ENCODE results near the gene GALR3. TPM values are rescaled to one million over a fixed set of nuclear protein-coding genes. Genes with fewer than 3 reads are reported as not detected.
A peak's percentile ranks its signal among the peaks of the same experiment; 100 is the strongest.
"Not testable (repeated sequence)": the region's sequence is repeated elsewhere in the genome, so short reads cannot be mapped to it uniquely, and the experiment has no call there.

Gene GALR3
- not detected for polyA plus RNA-seq (ENCODE audit: insufficient read length in 3 of 3)
- long read RNA-seq, donor 1: 0 reads
- long read RNA-seq, donor 2: 0 reads
- long read RNA-seq, donor 3: 0 reads
- long read RNA-seq, donor 4: 0 reads
- long read RNA-seq, donor 5: 0 reads
- long read RNA-seq, donor 6: 0 reads
- long read RNA-seq, donor 7: 0 reads
- long read RNA-seq, donor 8: 0 reads
- long read RNA-seq, donor 9: 0 reads
- long read RNA-seq, donor 10: 0 reads
- long read RNA-seq, donor 11: 0 reads
- long read RNA-seq, donor 12: 0 reads
- long read RNA-seq, donor 13: 0 reads
- long read RNA-seq, donor 14: 0 reads
- long read RNA-seq, donor 15: 0 reads
- long read RNA-seq, donor 16: 0 reads

GRCh38 chr22:37823134-37823985, at the start of gene GALR3:
TSS of gene GALR3 (plus strand) at chr22:37823382. CDS start at chr22:37823407, 25 bp downstream.
- no peak for DNase-seq (ENCODE audit: extremely low read depth in 1 of 11, low read depth in 9 of 11, low spot score in 4 of 11)

- DNase-seq (ENCODE audit: extremely low read depth in 1 of 11, low read depth in 9 of 11, low spot score in 4 of 11): no peak
Measured at GRCh38 chr22:37774728-37775127, 48.5 kb upstream of the GALR3 start.

- DNase-seq (ENCODE audit: extremely low read depth in 1 of 11, low read depth in 9 of 11, low spot score in 4 of 11): no peak
Measured at GRCh38 chr22:37775785-37776638, 47.2 kb upstream of the GALR3 start.

GRCh38 chr22:37776639-37777005, 46.6 kb upstream of the GALR3 start:
- DNase-seq (ENCODE audit: extremely low read depth in 1 of 11, low read depth in 9 of 11, low spot score in 4 of 11): no peak

GRCh38 chr22:37777122-37777687, 46.0 kb upstream of the GALR3 start:
- DNase-seq (ENCODE audit: extremely low read depth in 1 of 11, low read depth in 9 of 11, low spot score in 4 of 11): peak in 8 of 11 donors; percentile 25 to 60 (median 44)

- no peak for DNase-seq (ENCODE audit: extremely low read depth in 1 of 11, low read depth in 9 of 11, low spot score in 4 of 11)
Measured at GRCh38 chr22:37778370-37779009, 44.7 kb upstream of the GALR3 start.

GRCh38 chr22:37781434-37782059, 41.6 kb upstream of the GALR3 start:
- no peak for DNase-seq (ENCODE audit: extremely low read depth in 1 of 11, low read depth in 9 of 11, low spot score in 4 of 11)

- DNase-seq (ENCODE audit: extremely low read depth in 1 of 11, low read depth in 9 of 11, low spot score in 4 of 11): no peak
Measured at GRCh38 chr22:37782340-37783168, 40.6 kb upstream of the GALR3 start.

- no peak for DNase-seq (ENCODE audit: extremely low read depth in 1 of 11, low read depth in 9 of 11, low spot score in 4 of 11)
Measured at GRCh38 chr22:37784829-37785495, 38.2 kb upstream of the GALR3 start.

- no peak for DNase-seq (ENCODE audit: extremely low read depth in 1 of 11, low read depth in 9 of 11, low spot score in 4 of 11)
Measured at GRCh38 chr22:37790234-37790633, 32.9 kb upstream of the GALR3 start.

GRCh38 chr22:37792494-37792893, 30.7 kb upstream of the GALR3 start:
- DNase-seq (ENCODE audit: extremely low read depth in 1 of 11, low read depth in 9 of 11, low spot score in 4 of 11): no peak

- DNase-seq (ENCODE audit: extremely low read depth in 1 of 11, low read depth in 9 of 11, low spot score in 4 of 11): no peak
Measured at GRCh38 chr22:37794376-37794775, 28.8 kb upstream of the GALR3 start.

- DNase-seq (ENCODE audit: extremely low read depth in 1 of 11, low read depth in 9 of 11, low spot score in 4 of 11): no peak
Measured at GRCh38 chr22:37796079-37796478, 27.1 kb upstream of the GALR3 start.

GRCh38 chr22:37797259-37797658, 25.9 kb upstream of the GALR3 start:
- not testable (repeated sequence) for DNase-seq (ENCODE audit: extremely low read depth in 1 of 11, low read depth in 9 of 11, low spot score in 4 of 11)

GRCh38 chr22:37797874-37798500, 25.2 kb upstream of the GALR3 start:
- no peak for DNase-seq (ENCODE audit: extremely low read depth in 1 of 11, low read depth in 9 of 11, low spot score in 4 of 11)

- not testable (repeated sequence) for DNase-seq (ENCODE audit: extremely low read depth in 1 of 11, low read depth in 9 of 11, low spot score in 4 of 11)
Measured at GRCh38 chr22:37799979-37800378, 23.2 kb upstream of the GALR3 start.
